Stimulated activated CD8-positive, alpha-beta memory T cell treated with anti-CD3 and anti-CD28 coated beads, Interleukin-12 subunit alpha, Interleukin-12 subunit beta, amount 100 ng/mL, for 1 hour (primary cell): ENCODE results near the gene TAL1.

Experiments used
- DNase-seq: peaks from one replicate; pipeline ENCODE4 v3.0.0-alpha.2; 2020; ENCODE audit warnings: low read depth

TAL1 gene

DNA sequence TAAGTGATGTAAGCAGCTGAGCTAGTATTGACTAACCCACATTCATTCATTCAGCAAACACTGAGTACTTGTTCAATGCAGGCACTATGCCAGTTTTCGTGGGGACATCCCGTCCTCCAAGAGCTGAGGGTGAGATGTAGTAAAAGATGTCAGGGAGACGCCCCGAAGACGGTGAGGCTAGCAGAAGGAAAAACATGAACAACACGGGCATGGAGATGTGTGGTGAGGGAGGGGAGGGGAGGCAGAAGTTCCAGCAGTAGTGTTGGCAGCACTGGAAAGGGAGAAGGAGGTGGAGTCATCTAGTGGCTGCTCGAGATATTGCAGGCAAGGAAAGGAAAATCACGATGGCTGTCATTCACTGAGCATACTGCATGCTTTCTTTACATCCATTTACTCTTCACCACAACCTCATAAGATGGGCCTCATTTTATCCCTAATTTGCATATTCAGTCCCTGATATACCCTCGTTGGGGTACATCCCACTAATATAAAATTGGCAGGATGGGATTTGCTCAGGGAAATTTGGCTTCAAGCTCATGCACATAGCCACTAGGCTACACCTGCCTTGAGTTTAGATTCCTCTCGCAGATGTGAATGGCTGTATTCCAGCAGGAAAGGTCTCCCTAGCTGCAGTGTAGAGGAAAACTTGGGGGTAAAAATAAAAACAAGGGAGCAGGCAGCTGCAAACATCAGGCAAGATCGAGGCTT, 56.6 kb downstream of the TAL1 start:
- DNase-seq: peak; percentile 15

- DNase-seq: no peak
Observed at GRCh38 chr1:47174656-47175020, 57.4 kb downstream of the TAL1 start.

GRCh38 chr1:47172782-47173181, 59.2 kb downstream of the TAL1 start:
- DNase-seq: no peak
